HG03196 (cell line): Measurements from ENCODE around the gene IQCH.
"Not testable (repeated sequence)": the region's sequence is repeated elsewhere in the genome, so short reads cannot be mapped to it uniquely, and the experiment has no call there.

ENCODE experiments used
- ATAC-seq: cut with Tn5 transposase; IDR thresholded peaks from one replicate; pipeline ENCODE4 v1.9.1; 2021; ENCODE audit not compliant: unreplicated experiment

IQCH gene

DNA sequence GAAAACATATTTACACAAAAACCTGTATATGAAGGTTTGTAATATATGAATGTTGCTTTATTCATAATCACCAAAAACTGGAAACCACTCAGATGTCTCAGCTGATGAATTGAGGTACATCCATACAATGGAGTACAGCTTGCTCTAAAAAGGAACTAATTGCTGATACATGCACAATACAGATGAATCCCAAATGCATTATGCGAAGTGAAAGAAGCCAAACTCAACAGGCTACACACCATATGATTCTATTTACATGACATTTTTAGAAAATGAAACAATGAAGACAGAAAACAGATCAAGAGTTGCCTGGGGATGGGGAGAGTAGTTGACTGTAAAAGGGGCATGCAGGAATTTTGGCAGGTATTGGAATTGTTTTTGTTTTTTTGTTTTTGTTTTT lies 95.5 kb downstream of the IQCH start:
- ATAC-seq, result no peak

DNA sequence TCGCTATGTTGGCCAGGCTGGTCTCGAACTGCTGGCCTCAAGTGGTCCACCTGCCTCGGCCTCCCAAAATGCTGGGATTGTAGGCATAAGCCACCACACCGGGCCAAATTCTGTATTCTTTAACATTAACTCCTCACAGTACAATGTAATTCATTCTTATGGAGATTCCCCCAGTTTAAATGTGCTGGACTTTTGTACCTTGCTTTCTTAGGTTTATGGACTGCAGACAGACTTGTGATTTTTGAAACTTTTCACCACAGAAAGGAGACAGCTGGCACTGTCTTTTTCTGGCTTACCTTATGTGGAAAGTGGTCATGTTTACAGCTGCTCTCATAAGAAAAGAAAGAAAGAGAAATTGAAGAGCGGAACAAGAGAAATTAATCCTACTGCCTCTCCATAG lies 103.8 kb downstream of the IQCH start:
- ATAC-seq, result no peak

DNA sequence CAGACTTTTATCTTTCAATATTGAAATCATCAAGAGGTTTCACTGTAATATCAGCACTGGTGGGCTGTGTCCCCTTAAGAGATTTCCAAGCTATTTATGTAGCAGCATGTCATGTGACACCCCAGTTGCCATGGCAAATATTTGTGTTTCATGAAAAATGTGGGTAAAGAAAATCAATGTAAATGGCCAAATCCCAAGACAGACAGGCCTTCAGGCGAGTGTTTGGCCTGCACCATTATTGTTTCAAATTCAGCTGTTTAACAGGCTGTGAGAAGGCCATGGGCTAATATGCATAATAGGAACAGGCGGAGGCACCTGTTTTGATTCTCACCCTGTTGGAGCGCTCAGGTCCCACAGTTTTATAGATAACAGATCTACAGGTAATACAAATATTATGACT lies 104.2 kb downstream of the IQCH start:
- no peak for ATAC-seq

DNA sequence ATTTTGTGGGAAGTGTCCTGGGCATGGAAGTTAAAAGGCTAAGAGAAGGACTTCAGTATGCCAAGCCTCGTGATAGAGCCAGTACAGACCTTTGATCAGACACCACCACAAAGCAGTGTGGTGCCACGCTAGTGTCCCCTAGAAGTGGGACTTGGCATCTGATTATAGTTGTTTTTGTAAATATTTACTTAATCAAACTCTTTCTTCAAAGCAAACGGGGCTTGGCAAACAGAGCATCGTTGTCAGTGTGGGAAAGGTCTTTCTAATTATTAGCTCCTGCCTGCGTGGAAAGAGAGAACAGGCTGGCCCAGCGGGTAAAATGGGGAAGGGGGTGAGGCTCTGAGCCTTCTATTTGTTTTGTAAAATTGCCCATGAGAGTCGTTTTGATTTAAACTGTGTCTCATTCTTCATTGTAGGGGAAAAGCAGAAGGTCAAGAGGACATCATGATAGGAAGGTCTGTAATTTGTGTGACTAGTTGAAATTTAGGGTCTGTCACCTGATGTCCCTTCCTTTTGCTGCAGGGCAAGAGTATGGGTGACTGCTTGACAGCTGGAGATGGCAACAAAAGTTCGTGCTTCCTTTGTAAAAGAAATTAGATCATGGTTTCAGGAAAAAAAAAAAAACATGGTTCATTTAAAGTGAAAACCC lies 105.0 kb downstream of the IQCH start:
- ATAC-seq, result no peak

DNA sequence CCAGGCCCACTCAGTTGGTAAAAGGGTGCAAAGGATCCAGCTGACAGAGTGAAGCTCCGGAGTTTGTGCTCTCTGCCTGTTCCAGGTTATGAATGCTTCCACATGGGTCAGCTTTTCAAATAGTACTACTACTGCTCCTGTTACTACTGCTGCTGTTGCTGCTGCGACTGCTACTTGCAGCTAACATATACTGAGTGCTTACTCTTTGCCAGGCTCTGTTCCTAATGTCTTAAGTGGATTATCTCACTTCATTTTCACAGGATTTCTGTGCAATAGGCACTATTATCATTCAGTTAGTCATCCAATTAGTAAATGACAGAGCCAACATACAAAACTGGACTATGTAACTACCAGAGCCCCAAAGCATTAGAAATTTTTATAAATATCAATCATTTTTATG lies 106.5 kb downstream of the IQCH start:
- ATAC-seq, result no peak

DNA sequence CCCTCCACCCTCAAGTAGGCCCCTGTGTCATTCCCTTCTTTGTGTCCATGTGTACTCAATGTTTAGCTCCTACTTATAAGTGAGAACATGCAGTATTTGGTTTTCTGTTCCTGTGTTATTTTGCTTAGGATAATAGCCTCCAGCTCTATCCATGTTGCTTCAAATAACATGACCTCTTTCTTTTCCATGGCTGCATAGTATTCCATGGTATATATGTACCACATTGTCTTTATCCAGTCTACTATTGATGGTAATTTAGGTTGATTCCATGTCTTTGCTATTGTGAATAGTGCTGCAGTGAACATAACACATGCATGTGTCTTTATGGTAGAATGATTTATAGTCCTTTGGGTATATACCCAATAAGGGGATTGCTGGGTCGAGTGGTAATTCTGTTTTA lies 109.1 kb downstream of the IQCH start:
- not testable (repeated sequence) for ATAC-seq

DNA sequence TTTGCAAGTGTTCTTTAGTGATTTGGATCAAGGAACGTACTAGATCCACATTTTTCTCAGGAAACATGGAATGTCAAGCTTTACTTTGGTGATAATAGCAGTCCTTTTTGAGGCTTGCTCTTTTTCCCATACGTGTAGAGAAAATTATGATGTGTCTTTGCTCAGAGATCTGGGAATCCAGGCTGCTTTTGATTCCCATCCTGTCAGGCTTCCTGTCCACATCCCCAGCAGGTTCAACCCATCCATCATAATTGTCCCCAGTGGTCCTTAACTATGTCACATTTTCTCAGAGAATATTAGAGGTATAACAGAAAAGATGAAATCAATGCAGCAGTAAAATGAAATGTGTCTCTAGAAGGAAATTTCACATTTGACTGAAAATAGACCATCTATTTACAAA lies 111.4 kb downstream of the IQCH start:
- ATAC-seq, result no peak

DNA sequence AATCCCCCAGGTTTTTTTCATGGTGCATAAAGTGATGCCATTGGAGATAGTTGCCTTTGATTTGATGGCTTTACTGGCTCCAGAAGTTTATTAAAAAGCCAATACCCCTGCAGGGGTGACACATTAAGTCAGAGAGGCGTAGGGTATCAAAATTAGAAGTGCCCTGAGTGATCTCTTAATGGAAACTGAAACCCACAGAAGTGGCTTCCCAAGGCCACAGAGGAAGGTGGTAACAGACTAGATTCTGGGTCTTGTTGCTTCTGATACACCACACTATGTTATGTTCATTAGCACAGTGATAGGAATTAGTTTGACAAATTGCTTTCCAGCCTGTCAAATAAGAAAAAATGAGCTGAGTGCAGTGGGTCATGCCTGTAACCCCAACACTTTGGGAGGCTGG lies 112.3 kb downstream of the IQCH start:
- ATAC-seq, result no peak

DNA sequence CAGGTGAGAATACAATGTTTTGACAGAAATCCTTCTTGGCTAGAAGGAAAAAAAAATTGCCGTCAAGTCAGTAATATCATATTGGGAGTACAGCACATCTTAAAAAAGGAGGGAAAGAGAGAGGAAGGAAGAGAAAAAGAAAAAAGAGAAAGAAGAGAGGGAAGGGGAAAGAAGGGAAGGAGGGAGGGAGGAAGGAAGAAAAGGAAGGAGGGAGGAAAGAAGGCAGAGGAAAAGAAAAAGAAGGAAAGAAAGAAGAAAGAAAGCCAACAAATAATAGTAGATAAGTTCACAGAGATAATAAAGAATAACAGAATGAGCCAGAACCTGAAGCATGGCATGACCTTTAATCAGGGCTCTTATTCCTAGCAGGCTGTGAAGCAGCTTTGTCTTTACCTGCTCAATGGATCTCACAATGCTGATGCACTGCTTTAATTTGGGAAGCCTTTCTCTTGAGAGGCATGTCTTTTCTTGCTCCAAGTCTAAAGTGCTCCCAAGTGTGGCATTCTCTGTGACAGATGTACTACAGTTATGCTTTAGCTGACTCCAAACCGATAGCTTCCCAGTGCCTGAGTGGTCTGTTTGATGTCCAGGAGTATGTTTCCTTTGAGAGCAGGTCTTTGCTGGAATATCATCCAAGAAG lies 114.9 kb downstream of the IQCH start:
- no peak for ATAC-seq

DNA sequence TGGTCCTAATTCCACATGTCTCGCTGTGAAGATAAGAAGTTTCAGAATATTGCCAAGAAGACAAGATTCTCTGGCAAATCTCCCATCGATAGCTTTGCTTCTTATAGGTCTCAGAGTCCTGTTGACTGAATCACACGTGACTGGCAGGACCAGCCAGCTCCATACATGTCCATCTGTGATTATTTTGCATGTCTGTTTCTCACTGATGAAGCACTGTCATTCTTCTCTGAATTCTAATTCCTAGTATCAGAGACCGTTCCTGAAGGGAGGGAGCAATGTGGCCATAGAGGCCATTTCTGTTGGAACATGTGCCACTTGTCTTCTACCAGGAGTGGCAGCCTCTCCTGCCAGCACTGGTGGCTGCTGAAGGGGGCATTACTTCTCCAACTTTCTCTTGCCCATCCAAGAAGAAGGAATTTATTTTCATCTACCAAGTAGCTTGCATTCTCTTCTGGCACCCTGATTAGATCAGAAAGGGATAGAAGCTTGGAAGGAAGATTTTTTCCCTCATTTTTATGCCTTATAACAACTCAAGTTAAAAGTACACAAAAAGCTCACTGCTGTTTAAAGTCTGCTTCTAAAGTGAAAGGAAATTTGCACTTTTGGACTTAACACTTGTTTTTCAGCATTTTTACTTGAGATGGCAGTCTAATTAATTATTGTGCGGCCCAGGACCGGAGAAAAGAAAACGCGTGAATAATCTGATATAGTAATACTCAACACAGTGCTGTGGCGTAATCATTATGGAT lies 115.8 kb downstream of the IQCH start:
- ATAC-seq, result no peak

DNA sequence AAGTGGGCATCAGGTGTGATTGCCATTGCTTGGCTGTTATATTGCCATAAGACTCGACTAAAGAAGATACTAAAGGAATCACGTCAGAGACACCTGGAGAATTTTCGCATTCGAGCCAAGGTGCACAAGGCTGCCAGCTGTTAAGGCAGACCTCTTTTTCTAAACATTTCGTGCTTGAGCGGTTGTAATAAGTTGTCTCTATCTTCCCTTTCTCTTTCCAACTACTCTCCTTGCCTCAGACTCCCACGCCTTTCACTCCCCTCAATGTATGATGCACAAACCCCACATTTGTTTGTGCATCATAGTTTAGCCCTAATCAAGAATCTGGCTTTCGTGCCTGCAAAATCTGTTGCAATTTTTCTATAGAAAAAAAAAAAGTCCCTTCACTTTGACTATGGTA lies 118.0 kb downstream of the IQCH start:
- no peak for ATAC-seq

DNA sequence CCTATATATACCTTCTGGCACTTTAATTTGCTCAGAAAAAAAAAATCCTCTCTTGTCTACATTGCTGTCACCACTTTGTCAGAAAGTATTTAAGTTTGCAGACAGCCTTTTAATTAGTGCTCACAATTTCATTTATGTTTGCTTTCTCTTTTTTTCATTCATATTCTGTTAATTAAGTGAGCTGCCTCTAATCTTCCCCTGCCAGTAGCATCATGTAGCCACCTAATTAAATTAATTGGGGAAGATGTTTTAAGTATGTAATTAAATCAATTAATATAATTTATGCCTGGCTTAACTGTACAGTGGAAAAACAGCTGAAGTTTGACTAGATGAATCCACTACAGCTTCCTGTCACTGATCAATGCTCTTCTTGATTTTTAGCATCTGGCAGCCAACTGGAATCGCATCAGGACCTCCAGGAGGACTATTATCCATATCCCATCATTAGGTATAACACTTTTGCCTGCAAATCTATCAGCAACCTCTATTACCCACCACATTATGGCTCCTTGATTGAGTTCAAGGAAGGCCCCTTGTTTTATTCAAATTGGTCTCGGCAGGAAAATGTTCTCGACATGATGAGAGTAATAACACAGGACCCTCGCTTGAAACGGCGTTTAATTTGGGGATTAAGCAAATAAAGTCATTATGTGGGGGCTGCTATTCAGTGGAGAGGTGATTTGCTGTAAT lies 118.5 kb downstream of the IQCH start:
- no peak for ATAC-seq

DNA sequence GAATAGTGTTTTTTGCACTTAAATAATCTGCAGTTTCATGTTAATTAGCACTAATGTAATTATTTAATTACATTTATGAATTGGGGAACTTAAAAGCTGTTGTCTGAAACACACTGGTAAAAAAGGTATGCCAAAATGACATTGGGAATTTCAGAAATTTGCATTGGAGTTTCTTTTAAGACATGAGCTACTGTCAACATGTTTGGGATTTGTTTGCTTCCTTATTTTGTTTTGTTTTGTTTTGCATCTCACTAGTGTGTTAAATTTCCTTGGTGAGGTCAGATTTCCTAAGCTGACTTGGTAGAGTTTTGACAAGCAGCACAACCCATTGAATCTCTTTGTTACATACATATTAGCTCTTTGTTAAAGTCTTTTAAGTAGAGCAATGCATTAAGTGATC lies 119.4 kb downstream of the IQCH start:
- ATAC-seq, result no peak

DNA sequence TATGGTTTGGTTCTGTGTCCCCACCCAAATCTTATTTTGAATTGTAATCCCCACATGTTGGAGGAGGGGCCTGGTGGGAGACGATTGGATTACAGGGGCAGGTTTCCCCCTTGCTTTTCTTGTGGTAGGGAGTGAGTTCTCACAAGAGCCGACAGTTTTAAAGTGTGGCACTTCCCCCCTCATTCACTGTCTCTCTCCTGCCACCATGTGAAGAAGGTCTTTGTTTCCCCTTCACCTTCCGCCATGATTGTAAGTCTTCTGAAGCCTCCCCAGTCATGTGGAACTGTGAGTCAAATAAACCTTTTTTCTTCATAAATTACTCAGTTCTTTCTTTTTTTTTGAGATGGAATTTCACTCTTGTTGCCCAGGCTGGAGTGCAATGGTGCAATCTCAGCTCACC lies 124.9 kb downstream of the IQCH start:
- no peak for ATAC-seq

DNA sequence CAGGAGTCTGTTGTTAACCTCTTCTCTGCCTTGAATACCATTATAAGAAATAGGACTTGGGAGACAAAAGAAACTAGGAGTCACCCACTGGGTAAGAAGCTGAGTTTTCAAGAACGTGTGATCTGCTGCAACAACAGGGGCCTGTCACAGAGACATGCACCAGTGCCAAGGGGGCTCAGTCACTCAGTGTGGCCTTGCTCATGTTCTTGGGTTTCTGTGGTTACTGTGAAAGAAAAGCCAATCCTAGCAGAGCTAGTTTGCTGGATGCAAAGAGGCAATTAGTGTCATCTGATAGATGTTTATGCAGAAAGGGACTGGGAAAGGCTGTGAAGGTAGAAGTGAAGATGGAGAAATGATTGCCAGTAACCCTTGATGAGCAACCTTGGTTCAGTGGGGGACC lies 126.3 kb downstream of the IQCH start:
- ATAC-seq, result no peak

DNA sequence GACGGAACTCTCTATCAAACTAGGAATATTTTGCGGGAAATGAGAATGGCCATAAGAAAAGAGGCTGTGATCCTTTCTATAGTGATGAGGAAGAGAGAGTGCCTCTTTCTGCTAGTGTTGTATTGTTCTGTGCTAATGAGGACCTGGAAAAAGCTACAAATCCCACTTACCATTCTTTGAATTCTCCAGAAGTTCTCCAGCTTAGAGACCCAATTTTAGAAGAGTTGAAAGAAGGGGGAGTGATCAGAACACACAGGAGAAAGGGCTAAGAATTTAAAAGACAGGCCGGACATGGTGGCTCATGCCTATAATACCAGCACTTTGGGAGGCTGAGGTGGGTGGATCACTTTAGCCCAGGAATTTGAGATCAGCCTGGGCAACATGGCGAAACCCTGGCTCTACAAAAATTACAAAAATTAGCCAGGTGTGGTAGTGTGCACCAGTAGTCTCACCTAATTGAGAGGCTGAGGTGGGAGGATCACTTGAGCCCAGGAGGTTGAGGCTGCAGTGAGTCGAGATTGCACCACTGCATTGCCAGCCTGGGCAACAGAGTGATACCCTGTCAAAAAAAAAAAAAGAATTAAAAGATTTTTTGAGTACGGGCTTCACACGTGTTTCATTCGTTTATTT lies 126.9 kb downstream of the IQCH start:
- no peak for ATAC-seq

DNA sequence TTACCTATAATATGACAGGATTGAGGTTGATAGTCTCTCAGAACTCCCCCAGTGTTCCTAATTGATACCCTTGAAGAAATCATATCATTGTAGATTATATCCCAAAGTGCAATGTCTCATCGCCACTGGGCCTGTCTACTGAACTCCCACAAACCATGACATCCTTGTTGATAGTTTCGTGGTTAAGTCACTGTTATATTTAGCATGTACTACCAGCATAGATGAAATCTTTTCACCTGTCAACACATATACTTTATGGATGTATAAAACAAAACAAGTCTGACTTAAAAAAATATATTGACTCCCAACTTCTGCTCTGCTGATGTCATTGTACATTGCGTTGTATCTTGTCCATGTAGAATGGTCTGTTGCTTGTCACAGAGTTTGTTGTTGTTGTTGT lies 128.1 kb downstream of the IQCH start:
- ATAC-seq, result no peak

DNA sequence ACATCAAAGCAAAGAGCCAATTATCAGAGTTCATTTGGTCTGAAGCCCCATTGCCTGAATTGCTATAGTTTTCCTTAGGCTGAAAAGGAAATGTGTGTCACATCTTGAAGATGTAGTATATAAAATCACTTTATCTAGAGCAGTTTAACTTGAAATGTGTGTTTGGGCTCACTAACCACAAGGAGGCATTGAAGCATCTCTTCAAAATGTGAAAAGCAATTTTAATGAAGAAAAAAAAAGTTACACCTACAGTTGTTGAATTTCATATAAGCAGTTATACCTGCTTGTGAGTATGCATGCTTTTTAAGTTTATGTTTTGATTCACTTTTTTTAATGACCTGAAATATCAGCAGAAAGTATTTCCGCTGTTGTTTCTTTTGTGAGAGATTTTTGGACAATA lies 129.3 kb downstream of the IQCH start:
- ATAC-seq, result no peak

DNA sequence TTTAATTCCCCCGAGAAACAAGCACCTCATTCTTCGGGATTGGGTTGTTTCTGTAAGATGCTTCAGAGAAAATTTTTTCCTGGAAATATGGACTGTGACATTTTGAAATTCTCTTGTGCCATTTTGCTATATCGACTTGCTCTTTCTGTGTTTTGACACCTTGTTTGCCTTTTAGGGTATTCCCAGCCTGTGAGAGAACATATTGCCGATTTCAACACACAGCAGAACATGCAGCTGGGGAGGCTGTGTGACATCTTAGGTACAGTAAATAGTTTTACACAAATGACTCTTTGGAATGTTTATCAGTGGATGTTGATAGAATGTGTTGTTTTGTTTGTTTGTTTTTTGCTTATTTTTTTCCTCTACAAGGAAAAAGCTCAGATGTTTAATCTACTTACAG lies 130.2 kb downstream of the IQCH start:
- ATAC-seq, result no peak

DNA sequence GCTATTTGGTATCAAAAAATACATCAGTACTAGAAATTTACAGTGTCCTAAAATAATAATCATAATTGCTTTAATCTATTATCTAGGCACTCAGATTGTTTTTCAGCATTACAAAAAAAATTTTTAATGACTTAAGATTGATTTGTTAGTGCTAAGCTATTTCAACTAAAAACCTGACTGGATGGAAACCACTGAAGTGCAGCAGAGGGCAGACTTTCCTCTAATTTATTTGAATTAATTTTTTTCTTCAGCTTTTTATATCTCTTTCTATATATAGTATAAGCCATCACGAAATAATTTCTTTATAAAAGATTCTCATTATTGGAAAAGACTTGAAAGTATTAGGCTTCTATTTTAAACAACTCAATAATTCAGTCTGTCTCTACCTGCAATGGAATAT lies 131.4 kb downstream of the IQCH start:
- ATAC-seq, result no peak

DNA sequence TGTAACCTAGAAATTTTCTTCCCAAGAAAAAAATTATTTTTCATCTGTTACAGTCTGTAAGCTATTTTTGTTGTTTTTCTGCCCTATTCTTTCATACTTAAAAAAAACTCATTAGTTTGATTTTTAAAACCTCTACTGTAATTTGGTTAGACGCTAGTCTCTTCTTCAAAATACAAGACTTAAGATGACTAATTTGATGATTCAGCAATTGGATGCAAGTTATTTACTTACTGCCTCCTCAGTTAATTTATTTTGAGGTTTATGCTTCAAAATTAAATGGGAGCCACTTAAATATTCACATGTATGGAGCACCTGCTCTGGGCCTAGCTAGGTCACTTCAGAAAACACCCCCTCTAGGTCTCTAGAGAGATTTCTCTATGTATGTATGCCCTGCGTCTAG lies 132.4 kb downstream of the IQCH start:
- ATAC-seq, result no peak
